ENCODE measurements around the gene PIP4K2C. TPM values are rescaled to one million over a fixed set of nuclear protein-coding genes. Genes with fewer than 3 reads are reported as not detected.
"Not testable (repeated sequence)": the region's sequence is repeated elsewhere in the genome, so short reads cannot be mapped to it uniquely, and the experiment has no call there.

PIP4K2C gene
- total RNA-seq, 1 donor from 2014 or later = 11.0 TPM

GRCh38 chr12:57554897-57555296 is 36.1 kb upstream of the PIP4K2C start:
- no peak for FAIRE-seq
- DNase-seq (ENCODE audit: low spot score in 2 of 2) = no peak

- FAIRE-seq (no peak), DNase-seq (ENCODE audit: low spot score in 2 of 2) (no peak)
Measured at GRCh38 chr12:57558864-57559263, 32.1 kb upstream of the PIP4K2C start.

GRCh38 chr12:57560516-57560915 is 30.5 kb upstream of the PIP4K2C start:
- FAIRE-seq (no peak), DNase-seq (ENCODE audit: low spot score in 2 of 2) (no peak)

DNA sequence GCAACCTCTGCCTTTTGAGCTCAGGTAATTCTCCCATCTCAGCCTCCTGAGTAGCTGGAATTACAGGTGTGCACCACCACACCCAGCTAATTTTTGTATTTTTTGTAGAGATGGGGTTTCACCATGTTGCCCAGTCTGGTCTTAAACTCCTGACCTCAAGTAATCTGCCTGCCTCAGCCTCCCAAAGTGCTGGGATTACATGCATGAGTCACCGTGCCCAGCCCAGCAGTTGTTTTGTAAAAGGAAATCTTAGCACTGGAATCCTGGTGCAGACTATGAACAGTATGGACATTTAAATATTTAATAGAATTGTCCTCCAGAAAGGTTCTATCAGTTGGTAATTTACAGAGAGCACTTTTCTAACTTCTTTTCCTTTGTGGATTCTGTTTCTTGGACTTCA is 29.9 kb upstream of the PIP4K2C start:
- not testable (repeated sequence) for FAIRE-seq; DNase-seq (ENCODE audit: low spot score in 2 of 2)

DNA sequence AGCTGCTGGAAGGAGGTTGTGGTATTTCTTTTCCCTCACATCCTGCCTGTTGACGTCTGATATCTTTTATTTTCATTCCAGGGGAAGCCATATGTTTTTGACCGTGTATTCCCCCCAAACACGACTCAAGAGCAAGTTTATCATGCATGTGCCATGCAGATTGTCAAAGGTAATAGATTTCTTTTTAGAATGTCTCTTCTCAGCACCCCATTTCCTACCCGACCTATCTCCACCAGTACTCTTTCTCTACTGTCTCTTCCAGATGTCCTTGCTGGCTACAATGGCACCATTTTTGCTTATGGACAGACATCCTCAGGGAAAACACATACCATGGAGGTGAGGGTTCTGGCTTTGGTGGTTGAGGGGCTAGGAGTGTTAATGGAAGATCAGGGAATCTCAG is 27.6 kb upstream of the PIP4K2C start:
- no peak for DNase-seq (ENCODE audit: low spot score in 2 of 2)
- FAIRE-seq = no peak

DNA sequence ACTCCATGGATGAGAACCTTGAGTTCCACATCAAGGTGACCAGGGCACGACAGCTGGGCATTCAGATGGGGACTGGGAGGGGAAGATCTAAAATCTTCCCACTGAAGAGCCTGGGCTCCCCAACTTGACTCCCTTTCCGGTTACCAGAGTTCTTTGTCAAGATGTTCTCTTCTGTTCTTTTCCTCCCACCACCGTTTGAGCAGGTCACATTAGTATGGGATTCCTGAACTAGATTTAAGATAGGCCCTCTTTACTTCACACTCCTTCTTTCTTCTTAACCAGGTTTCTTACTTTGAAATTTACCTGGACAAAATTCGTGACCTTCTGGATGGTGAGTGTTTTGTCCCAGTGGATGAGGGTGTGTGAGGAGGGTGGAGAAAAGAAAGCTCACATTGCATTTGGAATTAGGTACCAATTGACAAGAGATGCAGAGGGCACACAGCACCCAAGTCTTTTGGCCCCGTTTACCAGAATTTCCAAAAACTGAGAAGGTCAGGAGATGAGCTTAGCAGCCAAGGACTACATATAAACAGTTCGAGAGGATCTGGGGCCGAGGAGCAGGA is 26.7 kb upstream of the PIP4K2C start:
- no peak for FAIRE-seq

DNA sequence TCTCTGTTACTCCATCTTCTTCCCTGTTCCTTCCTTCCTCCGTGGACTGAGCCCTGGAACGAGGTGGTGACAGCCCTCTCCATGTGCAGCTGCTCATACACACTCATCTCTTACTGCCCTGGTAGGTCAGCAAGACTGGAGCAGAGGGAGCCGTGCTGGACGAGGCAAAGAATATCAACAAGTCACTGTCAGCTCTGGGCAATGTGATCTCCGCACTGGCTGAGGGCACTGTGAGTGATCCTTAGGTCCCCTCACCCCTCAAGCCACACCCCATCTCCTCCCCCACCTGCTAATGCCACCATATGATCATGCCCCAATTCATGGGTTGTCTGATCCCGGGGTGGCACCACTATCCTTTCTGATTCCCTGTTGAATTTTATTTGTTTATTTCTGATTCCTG is 22.2 kb upstream of the PIP4K2C start:
- no peak for FAIRE-seq

More for the DNA sequence above, 26.7 kb upstream of the PIP4K2C start:
- DNase-seq (ENCODE audit: low spot score in 2 of 2) = no peak

GRCh38 chr12:57569858-57570257 is 21.1 kb upstream of the PIP4K2C start:
- DNase-seq (ENCODE audit: low spot score in 2 of 2) = no peak
- FAIRE-seq = no peak

More for the DNA sequence above, 22.2 kb upstream of the PIP4K2C start:
- DNase-seq (ENCODE audit: low spot score in 2 of 2) = no peak

DNA sequence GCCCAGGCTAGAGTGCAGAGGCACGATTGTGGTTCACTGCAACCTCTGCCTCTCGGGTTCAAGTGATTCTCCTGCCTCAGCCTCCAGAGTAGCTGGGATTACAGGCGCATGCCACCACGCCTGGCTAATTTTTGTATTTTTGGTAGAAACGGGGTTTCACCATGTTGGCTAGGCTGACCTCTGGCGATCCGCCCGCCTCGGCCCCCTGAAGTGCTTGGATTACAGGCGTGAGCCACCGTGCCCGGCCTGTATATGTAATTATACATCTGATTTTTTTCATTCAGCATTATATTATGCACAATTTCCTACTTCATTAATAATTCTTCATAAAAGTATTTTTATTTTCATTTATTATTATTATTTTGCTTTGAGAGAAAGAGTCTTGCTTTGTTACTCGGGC is 20.6 kb upstream of the PIP4K2C start:
- not testable (repeated sequence) for FAIRE-seq; DNase-seq (ENCODE audit: low spot score in 2 of 2)

DNA sequence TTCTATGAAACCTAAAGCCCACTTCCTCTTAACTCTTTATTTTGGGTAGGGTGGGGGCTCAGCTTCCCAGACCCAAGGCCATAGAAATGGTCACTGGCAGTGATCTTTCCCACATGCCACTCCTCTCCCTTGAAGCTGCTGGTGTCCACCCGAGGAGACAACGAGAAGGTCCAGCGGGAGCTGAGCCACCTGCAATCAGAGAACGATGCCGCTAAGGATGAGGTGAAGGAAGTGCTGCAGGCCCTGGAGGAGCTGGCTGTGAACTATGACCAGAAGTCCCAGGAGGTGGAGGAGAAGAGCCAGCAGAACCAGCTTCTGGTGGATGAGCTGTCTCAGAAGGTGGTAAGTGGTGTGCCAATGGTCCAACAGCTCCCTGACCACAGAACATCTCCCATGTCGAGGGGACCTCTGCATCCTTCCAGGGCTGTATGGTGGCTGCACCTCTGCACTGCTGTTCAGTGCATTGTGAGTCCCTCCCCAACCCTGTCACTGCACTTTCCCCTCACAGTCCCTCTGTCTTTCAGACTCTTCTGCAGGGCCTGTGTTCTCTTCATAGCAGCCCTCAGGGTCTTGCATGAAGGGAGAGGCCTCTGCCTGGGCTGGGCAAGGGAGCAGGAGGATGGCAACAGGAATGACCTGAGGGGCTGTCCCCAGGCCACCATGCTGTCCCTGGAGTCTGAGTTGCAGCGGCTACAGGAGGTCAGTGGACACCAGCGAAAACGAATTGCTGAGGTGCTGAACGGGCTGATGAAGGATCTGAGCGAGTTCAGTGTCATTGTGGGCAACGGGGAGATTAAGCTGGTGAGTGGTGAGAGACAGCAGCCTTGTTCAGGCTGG is 18.8 kb upstream of the PIP4K2C start:
- no peak for FAIRE-seq

GRCh38 chr12:57574795-57575194 is 16.2 kb upstream of the PIP4K2C start:
- no peak for FAIRE-seq
- DNase-seq (ENCODE audit: low spot score in 2 of 2) = no peak

More for the DNA sequence above, 18.8 kb upstream of the PIP4K2C start:
- DNase-seq (ENCODE audit: low spot score in 2 of 2) = no peak

DNA sequence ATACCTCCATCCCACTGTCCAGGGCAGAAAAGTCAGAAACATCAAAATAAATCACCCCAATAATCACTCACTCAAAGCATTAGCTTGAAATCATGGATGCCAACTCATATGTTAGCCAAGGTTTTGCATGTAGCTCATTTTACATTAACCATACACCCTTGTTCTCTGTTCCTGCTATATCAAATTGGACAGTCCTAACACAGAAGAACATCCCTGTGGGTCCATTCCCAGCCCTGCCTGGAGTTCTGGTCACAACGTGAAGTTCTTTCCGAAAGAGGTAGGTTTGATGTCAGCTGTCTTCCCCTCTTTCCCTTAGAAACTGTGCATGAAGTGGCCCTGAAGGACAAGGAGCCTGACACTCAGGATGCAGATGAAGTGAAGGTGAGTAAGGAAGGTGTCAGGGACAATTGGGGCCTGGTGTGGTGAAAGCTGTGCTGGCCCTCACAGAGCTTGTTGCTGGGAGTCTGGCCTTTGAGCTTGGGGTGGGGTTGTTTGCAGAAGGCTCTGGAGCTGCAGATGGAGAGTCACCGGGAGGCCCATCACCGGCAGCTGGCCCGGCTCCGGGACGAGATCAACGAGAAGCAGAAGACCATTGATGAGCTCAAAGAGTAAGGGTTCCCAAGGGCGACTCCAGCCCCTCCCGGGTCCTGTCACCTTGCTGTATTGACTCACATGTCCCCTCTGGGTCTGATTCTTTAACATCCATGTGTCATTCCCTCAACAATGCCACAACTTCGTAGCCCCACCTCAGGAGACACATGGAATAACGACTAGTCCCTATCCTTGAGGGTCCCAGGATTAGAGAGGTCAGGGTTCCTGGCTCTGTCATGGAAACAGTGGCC is 15.0 kb upstream of the PIP4K2C start:
- DNase-seq (ENCODE audit: low spot score in 2 of 2) (no peak), FAIRE-seq (no peak)

- FAIRE-seq (no peak), DNase-seq (ENCODE audit: low spot score in 2 of 2) (no peak)
Measured at GRCh38 chr12:57576613-57577160, 14.3 kb upstream of the PIP4K2C start.

DNA sequence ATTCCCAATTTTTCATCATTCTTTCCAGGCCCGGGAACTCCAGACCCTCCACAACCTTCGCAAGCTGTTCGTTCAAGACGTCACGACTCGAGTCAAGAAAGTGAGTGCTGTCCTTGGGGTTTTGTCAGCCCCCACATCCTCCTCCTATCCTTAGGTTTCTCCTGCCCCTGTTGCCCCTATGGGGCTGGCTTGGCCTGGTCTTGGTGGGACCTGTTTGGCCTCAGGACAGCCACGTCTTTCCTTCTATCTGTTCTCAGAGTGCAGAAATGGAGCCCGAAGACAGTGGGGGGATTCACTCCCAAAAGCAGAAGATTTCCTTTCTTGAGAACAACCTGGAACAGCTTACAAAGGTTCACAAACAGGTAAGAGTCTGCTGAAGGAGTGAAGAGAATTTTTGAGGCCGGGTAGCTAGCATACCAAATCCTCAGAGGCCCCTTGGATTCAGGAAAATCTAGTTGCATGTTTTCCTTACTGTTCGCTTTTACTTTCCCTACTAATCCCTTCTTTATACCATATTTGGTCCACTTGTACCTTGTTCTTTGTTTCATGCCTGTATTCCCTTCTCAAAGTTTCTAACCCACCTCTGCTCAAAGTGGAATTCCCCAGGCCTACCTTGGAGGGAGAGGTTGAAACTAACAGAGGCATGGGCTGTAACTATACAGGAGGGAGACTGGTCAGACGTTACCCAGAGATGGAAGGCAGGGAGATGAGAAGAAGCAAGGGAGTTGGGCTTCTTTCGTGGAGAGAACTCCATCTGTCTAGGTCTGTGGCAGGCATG is 12.8 kb upstream of the PIP4K2C start:
- DNase-seq (ENCODE audit: low spot score in 2 of 2) (no peak), FAIRE-seq (no peak)

GRCh38 chr12:57579011-57579410 is 12.0 kb upstream of the PIP4K2C start:
- no peak for DNase-seq (ENCODE audit: low spot score in 2 of 2)
- no peak for FAIRE-seq

DNA sequence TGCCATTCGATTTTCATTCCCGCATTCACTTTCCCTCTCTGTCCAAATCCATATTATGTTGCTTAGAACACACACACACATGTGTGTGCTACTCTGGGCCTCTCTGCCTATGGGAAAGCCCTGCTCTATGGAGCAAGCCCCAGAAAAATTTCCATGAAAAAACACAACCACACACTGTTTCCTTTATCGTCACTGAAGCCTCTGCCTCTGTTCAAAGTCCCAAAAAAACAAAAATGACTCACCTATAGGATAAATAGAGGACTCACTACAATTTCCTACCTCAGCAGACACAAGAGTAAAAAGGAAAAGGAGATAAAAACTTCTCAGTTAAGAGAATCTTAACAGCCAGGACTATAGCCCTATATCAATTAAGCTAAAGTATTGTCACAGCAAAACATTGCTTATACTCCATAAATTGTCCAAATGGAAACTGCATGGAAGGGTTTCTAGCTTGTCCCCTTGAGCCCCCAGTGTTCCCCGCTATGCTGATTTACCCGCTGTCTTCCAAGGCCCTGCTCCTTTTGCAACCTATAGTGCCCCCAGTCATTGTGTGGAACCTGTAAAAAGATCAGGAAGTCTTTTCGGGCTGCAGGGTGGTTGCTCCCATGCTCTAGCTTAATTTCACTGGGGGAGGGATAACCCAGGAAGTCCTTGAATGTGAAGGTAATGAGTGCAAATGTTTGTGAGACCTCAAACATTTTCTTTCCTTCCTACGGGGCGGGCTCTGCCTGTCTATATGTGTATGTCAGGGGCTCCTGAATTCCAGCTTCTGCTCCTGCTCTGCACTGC is 11.1 kb upstream of the PIP4K2C start:
- DNase-seq (ENCODE audit: low spot score in 2 of 2) (no peak), FAIRE-seq (no peak)

DNA sequence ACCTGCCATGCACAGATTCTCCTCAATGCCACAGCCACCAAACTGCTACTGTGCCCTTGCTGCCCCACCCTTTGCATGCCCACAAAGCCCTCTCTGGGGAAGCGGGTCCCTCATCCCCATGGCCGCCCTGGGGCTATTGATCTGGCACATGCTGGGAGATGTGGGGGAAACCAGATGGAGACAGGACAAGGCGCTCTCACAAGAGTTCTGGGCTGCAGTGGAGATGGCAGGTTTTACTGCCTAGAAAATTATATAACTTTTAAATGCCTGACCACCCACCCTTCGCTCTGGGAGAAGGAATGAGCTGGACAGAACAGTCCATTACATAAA is 10.6 kb upstream of the PIP4K2C start:
- DNase-seq (ENCODE audit: low spot score in 2 of 2) = no peak
- FAIRE-seq = no peak

- FAIRE-seq (no peak), DNase-seq (ENCODE audit: low spot score in 2 of 2) (no peak)
Measured at GRCh38 chr12:57581802-57582201, 9.2 kb upstream of the PIP4K2C start.

DNA sequence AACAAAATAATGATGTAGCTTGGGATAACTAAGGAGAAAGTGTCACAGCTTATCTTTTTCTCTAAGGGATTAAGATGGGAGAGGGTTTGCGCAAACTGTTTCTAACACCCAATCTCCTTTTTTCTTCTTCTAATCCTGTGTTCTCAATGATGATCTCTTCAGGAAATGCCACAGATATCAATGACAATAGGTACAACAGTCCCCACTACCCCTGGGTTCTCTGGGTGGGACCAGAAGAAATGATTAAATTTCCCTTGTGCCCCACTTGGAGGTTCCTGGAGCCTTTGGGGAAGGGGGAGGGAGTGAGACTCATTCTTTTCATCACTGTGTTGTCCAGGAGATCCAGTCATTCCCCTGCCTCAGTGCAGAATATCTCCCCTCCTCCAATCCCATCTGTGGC is 8.6 kb upstream of the PIP4K2C start:
- no peak for DNase-seq (ENCODE audit: low spot score in 2 of 2)
- no peak for FAIRE-seq

All from frontal cortex (tissue), 4 donors.